Testis (tissue), 3 donors: ENCODE measurements around the gene CASTOR1. TPM values are rescaled to one million over a fixed set of nuclear protein-coding genes. Genes with fewer than 3 reads are reported as not detected.

Experiments used
- DNase-seq: peaks from one replicate; pipeline ENCODE4 v3.0.0-alpha.2; 2019
- H3K27ac ChIP-seq, 2 donors: fragments of 200-600 bp; sonication (generic); one replicate each; pipeline ENCODE4 v1.5.1; 2019
- H3K27me3 ChIP-seq: fragments of 200-600 bp; sonication (generic); one replicate; pipeline ENCODE4 v1.5.1; 2019
- H3K36me3 ChIP-seq: fragments of 200-600 bp; sonication (generic); one replicate; pipeline ENCODE4 v1.5.1; 2017; ENCODE audit warnings: low read depth; ENCODE audit errors: missing control alignments
- H3K4me1 ChIP-seq: fragments of 200-600 bp; sonication (generic); one replicate; pipeline ENCODE4 v1.5.1; 2019
- H3K4me3 ChIP-seq, 2 donors: fragments of 200-600 bp; sonication (generic); one replicate each; pipeline ENCODE4 v1.5.1; 2017 to 2019
- H3K9me3 ChIP-seq: fragments of 200-600 bp; sonication (generic); one replicate; pipeline ENCODE4 v1.5.1; 2017
- CTCF ChIP-seq, 3 experiments: fragments of 450-650 bp in 2 of 3; fragments of 200-600 bp in 1 of 3; sonication (generic) in 1 of 3; IDR thresholded peaks; one replicate each; pipeline ENCODE4 v1.5.1; 2016 to 2019; ENCODE audit warnings: antibody characterized with exemption in 3 of 3, mild to moderate bottlenecking in 2 of 3, moderate library complexity in 1 of 3
- POLR2A ChIP-seq: fragments of 450-650 bp; IDR thresholded peaks from one replicate; pipeline ENCODE4 v1.6.1; 2017; ENCODE audit warnings: antibody characterized with exemption, mild to moderate bottlenecking, moderate library complexity
- WGBS, 2 donors: methylation state at CpG; one replicate each; pipeline ENCODE4 v1.1.5; 2018; 5-methylcytosine and 5-hydroxymethylcytosine counted together
- intact Hi-C: fragments of 100-400 bp; cut with DNase I; formaldehyde crosslinking; loops from one replicate; pipeline ENCODE4 v1.15.1; 2023; ENCODE audit warnings: low total_unique reads
- polyA plus RNA-seq: library from polyadenylated mRNA; stranded (reverse); fragments of 350-450 nt; fragmentation: Illumina TruSeq; extraction: RNeasy Lipid Tissue Mini Kit (QIAGEN cat#74804); gene quantifications from one replicate; pipeline ENCODE4 v1.2.3, GENCODE V29; 2014; ENCODE audit warnings: low read depth, low replicate concordance; ENCODE audit not compliant: insufficient read depth
- total RNA-seq, 2 donors: library from RNA; depleted of rRNA; stranded (reverse); fragments of >200 nt; gene quantifications; one replicate each; pipeline ENCODE4 v1.2.3, GENCODE V29; 2016

CASTOR1 gene
- total and polyA plus RNA-seq, 3 donors from 2014 or later = 32.8 to 71.4 (median 36.7) TPM

GRCh38 chr22:30304495-30305244, 15.4 kb upstream of the CASTOR1 start:
- intact Hi-C loops = no loop called here
- Histone ChIP-seq H3K27me3 (no peaks in the 10 kb centered on the region), H3K27ac (peak overlapping the region in 1 of 2 donors; percentile 82), H3K36me3 (no peaks in the 10 kb centered on the region), H3K4me3 (no peak overlapping the region), H3K4me1 (peaks cover 63% of the 10 kb centered on the region), H3K9me3 (no peaks in the 10 kb centered on the region)
- DNase-seq = no peak
- 68 to 74% methylated on average over 7 of the region's 7 CpGs for WGBS, 2 donors
- TF ChIP-seq POLR2A = no peak
- TF ChIP-seq CTCF (IDR thresholded peaks at IDR 0.05) = no peak

GRCh38 chr22:30302810-30303138, 13.5 kb upstream of the CASTOR1 start:
- intact Hi-C loops = no loop called here
- 57 to 77% methylated on average over 2 to 5 of the region's 5 CpGs for WGBS, 2 donors
- no peak for TF ChIP-seq CTCF (IDR thresholded peaks at IDR 0.05)
- TF ChIP-seq POLR2A = no peak
- H3K36me3 ChIP-seq = no peaks in the 10 kb centered on the region
- H3K27ac ChIP-seq = peak overlapping the region; percentile 40 to 82
- DNase-seq = no peak
- H3K9me3 ChIP-seq = no peaks in the 10 kb centered on the region
- H3K27me3 ChIP-seq = no peaks in the 10 kb centered on the region
- H3K4me3 ChIP-seq = no peak overlapping the region
- peaks cover 52% of the 10 kb centered on the region for H3K4me1 ChIP-seq

GRCh38 chr22:30301995-30302809, 12.9 kb upstream of the CASTOR1 start:
- TF ChIP-seq CTCF (IDR thresholded peaks at IDR 0.05) (no peak), POLR2A (no peak)
- Histone ChIP-seq H3K27me3 (no peaks in the 10 kb centered on the region), H3K36me3 (no peaks in the 10 kb centered on the region), H3K9me3 (no peaks in the 10 kb centered on the region), H3K4me3 (no peak overlapping the region), H3K4me1 (peaks cover 52% of the 10 kb centered on the region), H3K27ac (peak overlapping the region; percentile 14 to 82)
- WGBS, 2 donors = 44 to 53% methylated on average over 9 of the region's 9 CpGs
- DNase-seq = no peak
- intact Hi-C loops = no loop called here

GRCh38 chr22:30299322-30299721, 10.0 kb upstream of the CASTOR1 start:
- H3K9me3 ChIP-seq = no peaks in the 10 kb centered on the region
- TF ChIP-seq CTCF (IDR thresholded peaks at IDR 0.05) = no peak
- TF ChIP-seq POLR2A = no peak
- peaks cover 26% of the 10 kb centered on the region for H3K4me1 ChIP-seq
- no peak for DNase-seq
- H3K36me3 ChIP-seq = no peaks in the 10 kb centered on the region
- H3K4me3 ChIP-seq = no peak overlapping the region
- WGBS, 2 donors = 85 to 94% methylated on average over 13 of the region's 13 CpGs
- intact Hi-C loops = no loop called here
- H3K27me3 ChIP-seq = no peaks in the 10 kb centered on the region
- no peak overlapping the region for H3K27ac ChIP-seq
